ENCODE results near the gene DCAF16. TPM values are rescaled to one million over a fixed set of nuclear protein-coding genes. Genes with fewer than 3 reads are reported as not detected.

DCAF16 gene
- total RNA-seq, 1 donor from 2014 or later, result 75.8 TPM

DNA sequence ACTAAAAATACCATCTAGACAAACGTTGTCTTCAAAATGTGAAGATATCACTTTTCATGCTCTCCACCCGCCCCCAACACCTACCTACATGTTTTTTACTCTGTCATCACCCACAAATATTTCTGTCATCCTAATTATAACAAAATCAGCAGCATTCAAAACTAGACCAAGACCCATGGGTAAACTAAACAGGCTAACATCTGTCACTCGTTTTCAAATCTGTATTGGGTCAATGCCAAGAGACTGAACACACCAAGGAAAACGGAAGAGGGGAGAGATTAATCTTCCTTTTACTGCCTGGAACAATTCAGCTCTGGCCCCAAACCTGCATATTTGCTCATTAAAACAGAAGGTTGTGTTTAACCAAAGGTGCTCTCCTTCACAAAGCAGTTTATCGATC lies 46.6 kb downstream of the DCAF16 start:
- no peaks in the 10 kb centered on the region for H3K27me3 ChIP-seq
- no peak overlapping the region for H3K9ac ChIP-seq
- no peak for DNase-seq (ENCODE audit: low spot score)
- no peaks in the 10 kb centered on the region for H3F3A ChIP-seq (ENCODE audit: low read depth)
- TF ChIP-seq, protein P1, sequence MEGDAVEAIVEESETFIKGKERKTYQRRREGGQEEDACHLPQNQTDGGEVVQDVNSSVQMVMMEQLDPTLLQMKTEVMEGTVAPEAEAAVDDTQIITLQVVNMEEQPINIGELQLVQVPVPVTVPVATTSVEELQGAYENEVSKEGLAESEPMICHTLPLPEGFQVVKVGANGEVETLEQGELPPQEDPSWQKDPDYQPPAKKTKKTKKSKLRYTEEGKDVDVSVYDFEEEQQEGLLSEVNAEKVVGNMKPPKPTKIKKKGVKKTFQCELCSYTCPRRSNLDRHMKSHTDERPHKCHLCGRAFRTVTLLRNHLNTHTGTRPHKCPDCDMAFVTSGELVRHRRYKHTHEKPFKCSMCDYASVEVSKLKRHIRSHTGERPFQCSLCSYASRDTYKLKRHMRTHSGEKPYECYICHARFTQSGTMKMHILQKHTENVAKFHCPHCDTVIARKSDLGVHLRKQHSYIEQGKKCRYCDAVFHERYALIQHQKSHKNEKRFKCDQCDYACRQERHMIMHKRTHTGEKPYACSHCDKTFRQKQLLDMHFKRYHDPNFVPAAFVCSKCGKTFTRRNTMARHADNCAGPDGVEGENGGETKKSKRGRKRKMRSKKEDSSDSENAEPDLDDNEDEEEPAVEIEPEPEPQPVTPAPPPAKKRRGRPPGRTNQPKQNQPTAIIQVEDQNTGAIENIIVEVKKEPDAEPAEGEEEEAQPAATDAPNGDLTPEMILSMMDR (IDR thresholded peaks at IDR 0.05), result no peak
- no peak for TF ChIP-seq EZH2phosphoT487 (IDR thresholded peaks at IDR 0.05)
- no peak for TF ChIP-seq EZH2 (IDR thresholded peaks at IDR 0.05)
- H3K27ac ChIP-seq, result no peak overlapping the region
- Mint-ChIP-seq H3K9me3 (peaks cover 12% of the 10 kb centered on the region), H3K4me1 (peaks cover 3% of the 10 kb centered on the region), H3K27ac (no peak overlapping the region), H3K27me3 (ENCODE audit: insufficient read depth, low read depth) (peaks cover 2% of the 10 kb centered on the region), H3K4me3 (no peak overlapping the region), H3K36me3 (no peaks in the 10 kb centered on the region)
- no peaks in the 10 kb centered on the region for H3K4me1 ChIP-seq
- H2AFZ ChIP-seq (replicated peaks), result no peak overlapping the region
- no peak overlapping the region for H3K4me3 ChIP-seq
- no peaks in the 10 kb centered on the region for H3K79me2 ChIP-seq (ENCODE audit: low read depth)
- H3K9me3 ChIP-seq (ENCODE audit: low read depth), result no peaks in the 10 kb centered on the region
- H4K20me1 ChIP-seq (ENCODE audit: low read depth), result no peaks in the 10 kb centered on the region
- H3K4me2 ChIP-seq, result no peak overlapping the region
- no peaks in the 10 kb centered on the region for H3K36me3 ChIP-seq

DNA sequence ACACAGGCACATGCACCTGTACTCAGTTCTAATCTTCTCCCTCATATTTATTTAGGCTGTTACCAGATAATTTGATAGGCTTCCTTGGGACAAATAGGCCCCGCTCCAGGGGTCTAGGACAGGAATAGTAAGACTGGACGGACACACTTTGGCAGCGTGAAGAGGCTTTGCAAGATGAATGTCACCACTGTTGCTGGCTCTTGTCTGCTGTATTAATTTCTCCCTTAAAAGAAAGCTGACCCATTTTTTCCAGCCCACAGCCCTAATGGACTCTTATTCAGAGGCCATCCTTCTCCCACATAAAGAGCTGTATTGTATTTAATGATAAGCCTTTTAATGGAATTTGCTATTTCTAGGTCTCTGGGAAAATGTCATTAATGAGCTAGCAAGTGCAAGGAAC lies 47.1 kb downstream of the DCAF16 start:
- no peak overlapping the region for H3K4me2 ChIP-seq
- no peaks in the 10 kb centered on the region for H3F3A ChIP-seq (ENCODE audit: low read depth)
- no peak for DNase-seq (ENCODE audit: low spot score)
- H4K20me1 ChIP-seq (ENCODE audit: low read depth), result no peaks in the 10 kb centered on the region
- H3K9ac ChIP-seq, result no peak overlapping the region
- no peaks in the 10 kb centered on the region for H3K36me3 ChIP-seq
- Mint-ChIP-seq H3K4me1 (peaks cover 3% of the 10 kb centered on the region), H3K9me3 (peaks cover 11% of the 10 kb centered on the region), H3K4me3 (no peak overlapping the region), H3K27ac (no peak overlapping the region), H3K27me3 (ENCODE audit: insufficient read depth, low read depth) (peaks cover 2% of the 10 kb centered on the region), H3K36me3 (no peaks in the 10 kb centered on the region)
- H3K4me3 ChIP-seq, result no peak overlapping the region
- no peaks in the 10 kb centered on the region for H3K79me2 ChIP-seq (ENCODE audit: low read depth)
- H3K27me3 ChIP-seq, result no peaks in the 10 kb centered on the region
- H2AFZ ChIP-seq (replicated peaks), result no peak overlapping the region
- no peak overlapping the region for H3K27ac ChIP-seq
- no peaks in the 10 kb centered on the region for H3K9me3 ChIP-seq (ENCODE audit: low read depth)
- TF ChIP-seq, protein P1 (IDR thresholded peaks at IDR 0.05), result no peak
- TF ChIP-seq EZH2 (IDR thresholded peaks at IDR 0.05), result no peak
- TF ChIP-seq EZH2phosphoT487 (IDR thresholded peaks at IDR 0.05), result no peak
- H3K4me1 ChIP-seq, result no peaks in the 10 kb centered on the region

DNA sequence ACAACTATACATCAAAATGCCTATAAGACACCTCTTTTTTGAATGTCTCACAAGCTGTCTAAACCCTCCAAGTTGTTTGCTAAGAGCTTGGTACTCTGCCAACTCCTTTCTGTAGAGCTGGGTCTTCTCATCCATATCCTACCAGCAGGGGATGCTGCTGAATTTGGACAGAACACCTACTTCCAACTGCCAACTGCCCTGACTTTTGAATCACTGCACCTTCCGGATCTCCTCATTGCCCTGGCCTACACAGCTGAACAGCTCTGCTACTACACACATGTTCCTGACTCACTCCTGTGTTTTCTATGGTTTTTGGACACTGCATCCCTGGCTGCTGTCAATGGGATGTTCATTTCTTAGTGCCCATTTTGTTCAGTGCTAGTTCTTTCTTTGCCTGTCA lies 47.8 kb downstream of the DCAF16 start:
- Histone ChIP-seq H4K20me1 (ENCODE audit: low read depth) (no peaks in the 10 kb centered on the region), H3K9me3 (ENCODE audit: low read depth) (no peaks in the 10 kb centered on the region), H3K4me3 (no peak overlapping the region), H2AFZ (replicated peaks) (no peak overlapping the region), H3K4me2 (no peak overlapping the region), H3K27me3 (no peaks in the 10 kb centered on the region), H3K36me3 (no peaks in the 10 kb centered on the region), H3K9ac (no peak overlapping the region), H3K4me1 (no peaks in the 10 kb centered on the region), H3F3A (ENCODE audit: low read depth) (no peaks in the 10 kb centered on the region), H3K79me2 (ENCODE audit: low read depth) (no peaks in the 10 kb centered on the region), H3K27ac (no peak overlapping the region)
- Mint-ChIP-seq H3K9me3 (peaks cover 11% of the 10 kb centered on the region), H3K4me1 (peaks cover 3% of the 10 kb centered on the region), H3K36me3 (no peaks in the 10 kb centered on the region), H3K27me3 (ENCODE audit: insufficient read depth, low read depth) (peaks cover 2% of the 10 kb centered on the region), H3K27ac (no peak overlapping the region), H3K4me3 (no peak overlapping the region)
- TF ChIP-seq EZH2phosphoT487 (IDR thresholded peaks at IDR 0.05) (no peak), EZH2 (IDR thresholded peaks at IDR 0.05) (no peak)
- TF ChIP-seq, protein P1 (IDR thresholded peaks at IDR 0.05), result peak; percentile 21
- DNase-seq (ENCODE audit: low spot score), result no peak

Data from neural progenitor cell (in vitro differentiated cells).